Activated CD8-positive, alpha-beta memory T cell treated with anti-CD3 and anti-CD28 coated beads, Interleukin-2, amount 50 U/mL, for 4 hours (primary cell): Measurements from ENCODE around the gene MIB2.
"Not testable (repeated sequence)": the region's sequence is repeated elsewhere in the genome, so short reads cannot be mapped to it uniquely, and the experiment has no call there.

Experiments
- DNase-seq: peaks from one replicate; pipeline ENCODE4 v3.0.0-alpha.2; 2020

The MIB2 gene

GRCh38 chr1:1627829-1628753, 12.8 kb downstream of the MIB2 start:
- DNase-seq, result peak; percentile 20

- DNase-seq, result peak; percentile 39
These were observed 13.6 kb downstream of the MIB2 start for GRCh38 chr1:1628754-1629429.

GRCh38 chr1:1629430-1630190, 14.3 kb downstream of the MIB2 start:
- DNase-seq, result peak; percentile 78

- peak; percentile 92 for DNase-seq
These were observed 15.1 kb downstream of the MIB2 start for GRCh38 chr1:1630191-1630964.

- DNase-seq, result peak; percentile 44
These were observed 15.9 kb downstream of the MIB2 start for GRCh38 chr1:1630965-1631781.

- peak; percentile 25 for DNase-seq
These were observed 16.6 kb downstream of the MIB2 start, which contains the start of gene MMP23B for GRCh38 chr1:1631782-1632420. Gene MMP23B (plus strand): TSS chr1:1632173. CDS start chr1:1632219, 46 bp downstream.

- DNase-seq, result not testable (repeated sequence)
These were observed 18.1 kb downstream of the MIB2 start for GRCh38 chr1:1633409-1633808.

GRCh38 chr1:1634613-1635012, 19.3 kb downstream of the MIB2 start:
- not testable (repeated sequence) for DNase-seq

- not testable (repeated sequence) for DNase-seq
These were observed 21.6 kb downstream of the MIB2 start for GRCh38 chr1:1636621-1637478.

GRCh38 chr1:1637479-1637875, 22.2 kb downstream of the MIB2 start:
- not testable (repeated sequence) for DNase-seq

GRCh38 chr1:1638528-1638927, 23.2 kb downstream of the MIB2 start:
- not testable (repeated sequence) for DNase-seq

GRCh38 chr1:1639368-1639767, 24.1 kb downstream of the MIB2 start:
- DNase-seq, result not testable (repeated sequence)

GRCh38 chr1:1640081-1640480, 24.8 kb downstream of the MIB2 start:
- DNase-seq, result not testable (repeated sequence)

GRCh38 chr1:1640711-1641461, 25.6 kb downstream of the MIB2 start:
- not testable (repeated sequence) for DNase-seq

GRCh38 chr1:1646326-1646725, 31.0 kb downstream of the MIB2 start:
- not testable (repeated sequence) for DNase-seq

GRCh38 chr1:1647567-1648241, 32.4 kb downstream of the MIB2 start:
- DNase-seq, result not testable (repeated sequence)

GRCh38 chr1:1648265-1648664, 33.0 kb downstream of the MIB2 start:
- not testable (repeated sequence) for DNase-seq
